H1 (cell line): Measurements from ENCODE around the gene PLEKHG3.

Experiments used
- EZH2 ChIP-seq: fragments of 200-600 bp; sonication (generic); IDR thresholded peaks from 2 replicates; pipeline ENCODE4 v1.7.1; 2012; ENCODE audit warnings: low read depth, mild to moderate bottlenecking, moderate library complexity, low read length, inconsistent platforms; ENCODE audit not compliant: severe bottlenecking
- GABPA ChIP-seq: IDR thresholded peaks from 2 replicates; pipeline ENCODE4 v1.6.1; 2011; ENCODE audit warnings: mild to moderate bottlenecking, low read length, moderate library complexity, borderline replicate concordance; ENCODE audit not compliant: insufficient read depth
- HDAC2 ChIP-seq, 2 experiments: fragments of 300-600 bp in 1 of 2; sonication (generic) in 1 of 2; IDR thresholded peaks; 2 replicates each; pipeline ENCODE4 v1.6.1; 2011 to 2012; ENCODE audit warnings: low read depth in 2 of 2, low read length in 2 of 2, mild to moderate bottlenecking in 2 of 2, moderate library complexity in 2 of 2, borderline replicate concordance in 1 of 2, inconsistent platforms in 1 of 2
- NANOG ChIP-seq: IDR thresholded peaks from 2 replicates; pipeline ENCODE4 v1.6.1; 2011; ENCODE audit warnings: low read length, low read depth, mild to moderate bottlenecking, inconsistent platforms; ENCODE audit not compliant: insufficient read depth, poor library complexity, severe bottlenecking
- NRF1 ChIP-seq: IDR thresholded peaks from 2 replicates; pipeline ENCODE4 v1.6.1; 2011; ENCODE audit warnings: mild to moderate bottlenecking, low read depth, low read length, improper control_type of control experiment
- POLR2A ChIP-seq, 2 experiments: IDR thresholded peaks; 1 replicate in 1 of 2; 2 replicates in 1 of 2; pipeline ENCODE4 v1.6.1; 2011; ENCODE audit warnings: low read depth in 2 of 2, low read length in 2 of 2, mild to moderate bottlenecking in 2 of 2; ENCODE audit errors: control extremely low read depth in 1 of 2
- POLR2AphosphoS5 ChIP-seq: IDR thresholded peaks from 2 replicates; pipeline ENCODE4 v1.6.1; 2011; ENCODE audit warnings: low read depth, low read length
- RAD21 ChIP-seq, 2 experiments: IDR thresholded peaks in 1 of 2; conservative IDR thresholded peaks in 1 of 2; 2 replicates each; pipeline ENCODE4 v1.6.1; 2011; ENCODE audit warnings: low read depth in 2 of 2, low read length in 2 of 2, improper control_type of control experiment in 1 of 2, inconsistent platforms in 1 of 2, mild to moderate bottlenecking in 1 of 2, moderate library complexity in 1 of 2
- RNF2 ChIP-seq: fragments of 200-900, 300-1000 bp; sonication (generic); IDR thresholded peaks from 2 replicates; pipeline ENCODE4 v1.7.1; 2016; ENCODE audit warnings: borderline replicate concordance, low read depth, mild to moderate bottlenecking, antibody characterized with exemption, low read length; ENCODE audit not compliant: poor library complexity, severe bottlenecking; ENCODE audit errors: missing control alignments
- TF ChIP-seq, protein P1 (sequence below), 3 experiments: IDR thresholded peaks; 1 replicate in 2 of 3; 2 replicates in 1 of 3; pipeline versions ENCODE4 v1.5.1 to v1.6.1; 2011; ENCODE audit warnings: low read length in 3 of 3, mild to moderate bottlenecking in 3 of 3, inconsistent platforms in 2 of 3, low read depth in 1 of 3, moderate library complexity in 1 of 3; ENCODE audit not compliant: insufficient read depth in 1 of 3; ENCODE audit errors: control extremely low read depth in 1 of 3
- TF ChIP-seq, protein P2 (sequence below): fragments of 300-600 bp; sonication (generic); IDR thresholded peaks from 2 replicates; pipeline ENCODE4 v1.7.1; 2012; ENCODE audit warnings: low read length, moderate library complexity, mild to moderate bottlenecking, inconsistent platforms; ENCODE audit not compliant: insufficient replicate concordance

GRCh38 chr14:64675312-64675711, 28.9 kb upstream of the PLEKHG3 start:
- no peak for TF ChIP-seq HDAC2 (IDR thresholded peaks at IDR 0.05; ENCODE audit: borderline replicate concordance in 1 of 2, low read depth in 2 of 2, low read length in 2 of 2)
- TF ChIP-seq POLR2A (IDR thresholded peaks at IDR 0.05; ENCODE audit: control extremely low read depth in 1 of 2, low read depth in 2 of 2, low read length in 2 of 2), result no peak
- TF ChIP-seq, protein P1, sequence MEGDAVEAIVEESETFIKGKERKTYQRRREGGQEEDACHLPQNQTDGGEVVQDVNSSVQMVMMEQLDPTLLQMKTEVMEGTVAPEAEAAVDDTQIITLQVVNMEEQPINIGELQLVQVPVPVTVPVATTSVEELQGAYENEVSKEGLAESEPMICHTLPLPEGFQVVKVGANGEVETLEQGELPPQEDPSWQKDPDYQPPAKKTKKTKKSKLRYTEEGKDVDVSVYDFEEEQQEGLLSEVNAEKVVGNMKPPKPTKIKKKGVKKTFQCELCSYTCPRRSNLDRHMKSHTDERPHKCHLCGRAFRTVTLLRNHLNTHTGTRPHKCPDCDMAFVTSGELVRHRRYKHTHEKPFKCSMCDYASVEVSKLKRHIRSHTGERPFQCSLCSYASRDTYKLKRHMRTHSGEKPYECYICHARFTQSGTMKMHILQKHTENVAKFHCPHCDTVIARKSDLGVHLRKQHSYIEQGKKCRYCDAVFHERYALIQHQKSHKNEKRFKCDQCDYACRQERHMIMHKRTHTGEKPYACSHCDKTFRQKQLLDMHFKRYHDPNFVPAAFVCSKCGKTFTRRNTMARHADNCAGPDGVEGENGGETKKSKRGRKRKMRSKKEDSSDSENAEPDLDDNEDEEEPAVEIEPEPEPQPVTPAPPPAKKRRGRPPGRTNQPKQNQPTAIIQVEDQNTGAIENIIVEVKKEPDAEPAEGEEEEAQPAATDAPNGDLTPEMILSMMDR (IDR thresholded peaks at IDR 0.05; ENCODE audit: control extremely low read depth in 1 of 3, insufficient read depth in 1 of 3, low read depth in 1 of 3, low read length in 3 of 3), result no peak
- no peak for TF ChIP-seq NRF1
- TF ChIP-seq EZH2, result no peak
- no peak for TF ChIP-seq RAD21 (IDR thresholded peaks at IDR 0.05 in 1 of 2, conservative IDR thresholded peaks at IDR 0.05 in 1 of 2; ENCODE audit: low read depth in 2 of 2, low read length in 2 of 2)
- TF ChIP-seq, protein P2, sequence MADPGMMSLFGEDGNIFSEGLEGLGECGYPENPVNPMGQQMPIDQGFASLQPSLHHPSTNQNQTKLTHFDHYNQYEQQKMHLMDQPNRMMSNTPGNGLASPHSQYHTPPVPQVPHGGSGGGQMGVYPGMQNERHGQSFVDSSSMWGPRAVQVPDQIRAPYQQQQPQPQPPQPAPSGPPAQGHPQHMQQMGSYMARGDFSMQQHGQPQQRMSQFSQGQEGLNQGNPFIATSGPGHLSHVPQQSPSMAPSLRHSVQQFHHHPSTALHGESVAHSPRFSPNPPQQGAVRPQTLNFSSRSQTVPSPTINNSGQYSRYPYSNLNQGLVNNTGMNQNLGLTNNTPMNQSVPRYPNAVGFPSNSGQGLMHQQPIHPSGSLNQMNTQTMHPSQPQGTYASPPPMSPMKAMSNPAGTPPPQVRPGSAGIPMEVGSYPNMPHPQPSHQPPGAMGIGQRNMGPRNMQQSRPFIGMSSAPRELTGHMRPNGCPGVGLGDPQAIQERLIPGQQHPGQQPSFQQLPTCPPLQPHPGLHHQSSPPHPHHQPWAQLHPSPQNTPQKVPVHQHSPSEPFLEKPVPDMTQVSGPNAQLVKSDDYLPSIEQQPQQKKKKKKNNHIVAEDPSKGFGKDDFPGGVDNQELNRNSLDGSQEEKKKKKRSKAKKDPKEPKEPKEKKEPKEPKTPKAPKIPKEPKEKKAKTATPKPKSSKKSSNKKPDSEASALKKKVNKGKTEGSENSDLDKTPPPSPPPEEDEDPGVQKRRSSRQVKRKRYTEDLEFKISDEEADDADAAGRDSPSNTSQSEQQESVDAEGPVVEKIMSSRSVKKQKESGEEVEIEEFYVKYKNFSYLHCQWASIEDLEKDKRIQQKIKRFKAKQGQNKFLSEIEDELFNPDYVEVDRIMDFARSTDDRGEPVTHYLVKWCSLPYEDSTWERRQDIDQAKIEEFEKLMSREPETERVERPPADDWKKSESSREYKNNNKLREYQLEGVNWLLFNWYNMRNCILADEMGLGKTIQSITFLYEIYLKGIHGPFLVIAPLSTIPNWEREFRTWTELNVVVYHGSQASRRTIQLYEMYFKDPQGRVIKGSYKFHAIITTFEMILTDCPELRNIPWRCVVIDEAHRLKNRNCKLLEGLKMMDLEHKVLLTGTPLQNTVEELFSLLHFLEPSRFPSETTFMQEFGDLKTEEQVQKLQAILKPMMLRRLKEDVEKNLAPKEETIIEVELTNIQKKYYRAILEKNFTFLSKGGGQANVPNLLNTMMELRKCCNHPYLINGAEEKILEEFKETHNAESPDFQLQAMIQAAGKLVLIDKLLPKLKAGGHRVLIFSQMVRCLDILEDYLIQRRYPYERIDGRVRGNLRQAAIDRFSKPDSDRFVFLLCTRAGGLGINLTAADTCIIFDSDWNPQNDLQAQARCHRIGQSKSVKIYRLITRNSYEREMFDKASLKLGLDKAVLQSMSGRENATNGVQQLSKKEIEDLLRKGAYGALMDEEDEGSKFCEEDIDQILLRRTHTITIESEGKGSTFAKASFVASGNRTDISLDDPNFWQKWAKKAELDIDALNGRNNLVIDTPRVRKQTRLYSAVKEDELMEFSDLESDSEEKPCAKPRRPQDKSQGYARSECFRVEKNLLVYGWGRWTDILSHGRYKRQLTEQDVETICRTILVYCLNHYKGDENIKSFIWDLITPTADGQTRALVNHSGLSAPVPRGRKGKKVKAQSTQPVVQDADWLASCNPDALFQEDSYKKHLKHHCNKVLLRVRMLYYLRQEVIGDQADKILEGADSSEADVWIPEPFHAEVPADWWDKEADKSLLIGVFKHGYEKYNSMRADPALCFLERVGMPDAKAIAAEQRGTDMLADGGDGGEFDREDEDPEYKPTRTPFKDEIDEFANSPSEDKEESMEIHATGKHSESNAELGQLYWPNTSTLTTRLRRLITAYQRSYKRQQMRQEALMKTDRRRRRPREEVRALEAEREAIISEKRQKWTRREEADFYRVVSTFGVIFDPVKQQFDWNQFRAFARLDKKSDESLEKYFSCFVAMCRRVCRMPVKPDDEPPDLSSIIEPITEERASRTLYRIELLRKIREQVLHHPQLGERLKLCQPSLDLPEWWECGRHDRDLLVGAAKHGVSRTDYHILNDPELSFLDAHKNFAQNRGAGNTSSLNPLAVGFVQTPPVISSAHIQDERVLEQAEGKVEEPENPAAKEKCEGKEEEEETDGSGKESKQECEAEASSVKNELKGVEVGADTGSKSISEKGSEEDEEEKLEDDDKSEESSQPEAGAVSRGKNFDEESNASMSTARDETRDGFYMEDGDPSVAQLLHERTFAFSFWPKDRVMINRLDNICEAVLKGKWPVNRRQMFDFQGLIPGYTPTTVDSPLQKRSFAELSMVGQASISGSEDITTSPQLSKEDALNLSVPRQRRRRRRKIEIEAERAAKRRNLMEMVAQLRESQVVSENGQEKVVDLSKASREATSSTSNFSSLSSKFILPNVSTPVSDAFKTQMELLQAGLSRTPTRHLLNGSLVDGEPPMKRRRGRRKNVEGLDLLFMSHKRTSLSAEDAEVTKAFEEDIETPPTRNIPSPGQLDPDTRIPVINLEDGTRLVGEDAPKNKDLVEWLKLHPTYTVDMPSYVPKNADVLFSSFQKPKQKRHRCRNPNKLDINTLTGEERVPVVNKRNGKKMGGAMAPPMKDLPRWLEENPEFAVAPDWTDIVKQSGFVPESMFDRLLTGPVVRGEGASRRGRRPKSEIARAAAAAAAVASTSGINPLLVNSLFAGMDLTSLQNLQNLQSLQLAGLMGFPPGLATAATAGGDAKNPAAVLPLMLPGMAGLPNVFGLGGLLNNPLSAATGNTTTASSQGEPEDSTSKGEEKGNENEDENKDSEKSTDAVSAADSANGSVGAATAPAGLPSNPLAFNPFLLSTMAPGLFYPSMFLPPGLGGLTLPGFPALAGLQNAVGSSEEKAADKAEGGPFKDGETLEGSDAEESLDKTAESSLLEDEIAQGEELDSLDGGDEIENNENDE, result no peak
- TF ChIP-seq GABPA, result no peak
- TF ChIP-seq POLR2AphosphoS5, result no peak
- TF ChIP-seq RNF2, result no peak
- TF ChIP-seq NANOG, result no peak
